CD4-positive, alpha-beta memory T cell (primary cell): Measurements from ENCODE around the gene DIP2B. TPM values are rescaled to one million over a fixed set of nuclear protein-coding genes. Genes with fewer than 3 reads are reported as not detected.

ENCODE experiments used
- CTCF ChIA-PET: fragments of 350-600 bp; sonication (Branson Sonifier 250); formaldehyde crosslinking; loops from one replicate; lab custom pipeline; 2021; ENCODE audit warnings: inconsistent platforms; ENCODE audit not compliant: partially characterized antibody; lab: Charles Lee
- POLR2A ChIA-PET: fragments of 350-600 bp; sonication (Branson Sonifier 250); formaldehyde crosslinking; loops from one replicate; lab custom pipeline; 2021; ENCODE audit not compliant: partially characterized antibody; lab: Charles Lee
- DNase-seq, 5 donors: peaks; one replicate each; pipeline versions ENCODE4 v3.0.0 to v3.0.0-alpha.2; 2020 to 2022; ENCODE audit warnings: mixed read lengths in 1 of 5
- H3K27ac ChIP-seq: one replicate; pipeline ENCODE4 v1.7.0; 2013; ENCODE audit warnings: low read depth, low read length
- H3K27me3 ChIP-seq: 2 replicates; pipeline ENCODE4 v1.7.0; 2013; ENCODE audit warnings: mild to moderate bottlenecking, low read length, moderate library complexity; ENCODE audit not compliant: insufficient read depth
- H3K36me3 ChIP-seq: 2 replicates; pipeline ENCODE4 v1.7.0; 2013; ENCODE audit warnings: mild to moderate bottlenecking, low read length, moderate library complexity; ENCODE audit not compliant: insufficient read depth
- H3K4me1 ChIP-seq: 2 replicates; pipeline ENCODE4 v1.7.0; 2013; ENCODE audit warnings: mild to moderate bottlenecking, low read length, moderate library complexity; ENCODE audit not compliant: insufficient read depth
- H3K4me3 ChIP-seq, 2 donors: one replicate each; pipeline ENCODE4 v1.7.0; 2013; ENCODE audit warnings: low read length in 2 of 2, mild to moderate bottlenecking in 1 of 2
- H3K9me3 ChIP-seq, 2 donors: one replicate each; pipeline ENCODE4 v1.7.0; 2013; ENCODE audit warnings: low read length in 2 of 2, control low read depth in 1 of 2; ENCODE audit not compliant: control insufficient read depth in 1 of 2
- H3K27ac Mint-ChIP-seq, 7 donors: one replicate each; pipeline ENCODE4 v1.8.0; 2020 to 2021; ENCODE audit warnings: mixed read lengths in 7 of 7, mild to moderate bottlenecking in 6 of 7, inconsistent platforms in 3 of 7, moderate library complexity in 3 of 7
- H3K27me3 Mint-ChIP-seq, 2 donors: one replicate each; pipeline ENCODE4 v1.8.0; 2020 to 2021; ENCODE audit warnings: mixed read lengths in 2 of 2
- H3K36me3 Mint-ChIP-seq, 2 donors: one replicate each; pipeline ENCODE4 v1.8.0; 2020 to 2021; ENCODE audit warnings: mixed read lengths in 2 of 2, inconsistent platforms in 1 of 2, mild to moderate bottlenecking in 1 of 2
- H3K4me1 Mint-ChIP-seq, 4 donors: one replicate each; pipeline ENCODE4 v1.8.0; 2020 to 2021; ENCODE audit warnings: mixed read lengths in 4 of 4, mild to moderate bottlenecking in 1 of 4
- H3K4me3 Mint-ChIP-seq, 8 donors: one replicate each; pipeline ENCODE4 v1.8.0; 2020 to 2021; ENCODE audit warnings: mixed read lengths in 8 of 8, mild to moderate bottlenecking in 7 of 8, moderate library complexity in 6 of 8, inconsistent platforms in 3 of 8
- H3K9me3 Mint-ChIP-seq, 8 donors: one replicate each; pipeline ENCODE4 v1.8.0; 2020 to 2021; ENCODE audit warnings: mixed read lengths in 8 of 8, mild to moderate bottlenecking in 5 of 8, inconsistent platforms in 3 of 8, moderate library complexity in 1 of 8
- intact Hi-C: fragments of 100-400 bp; cut with micrococcal nuclease; formaldehyde crosslinking; loops from one replicate; pipeline ENCODE4 v1.15.1; 2023
- polyA plus RNA-seq, 2 donors: library from polyadenylated mRNA; unstranded; fragments of 300-500 nt; fragmentation: Illumina TruSeq; gene quantifications; one replicate each; pipeline ENCODE4 v1.2.3, GENCODE V29; 2021
- total RNA-seq, 2 experiments: library from RNA; stranded (reverse); gene quantifications; one replicate each; pipeline ENCODE4 v1.2.3, GENCODE V29; 2021

Gene DIP2B
- total and polyA plus RNA-seq, 4 experiments from 2014 or later, result 3.8 to 29.1 (median 20.0) TPM

DNA sequence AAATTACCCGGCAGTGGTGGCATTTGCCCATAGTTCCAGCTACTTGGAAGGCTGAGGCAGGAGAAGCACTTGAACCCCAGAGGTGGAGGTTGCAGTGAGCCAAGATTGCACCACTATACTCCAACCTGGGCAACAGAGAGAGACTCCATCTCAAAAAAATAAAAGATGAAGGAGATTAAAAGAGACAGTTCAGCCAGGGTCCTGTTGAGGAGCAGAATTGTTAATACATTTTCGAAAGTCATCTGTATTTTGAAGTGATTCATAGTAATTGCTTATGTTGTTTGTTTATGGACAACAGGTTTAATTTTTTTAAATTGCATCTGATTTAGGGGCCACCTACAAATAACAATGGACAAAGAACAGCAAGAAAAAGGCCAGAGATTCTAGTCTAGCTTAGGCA lies 112.9 kb downstream of the DIP2B start:
- H3K27ac Mint-ChIP-seq, result no peak overlapping the region
- H3K27me3 ChIP-seq, result no peaks in the 10 kb centered on the region
- no peaks in the 10 kb centered on the region for H3K9me3 ChIP-seq
- no peaks in the 10 kb centered on the region for H3K27me3 Mint-ChIP-seq
- ChIA-PET POLR2A (no interaction called here), CTCF (no interaction called here)
- no peak overlapping the region for H3K27ac ChIP-seq
- peaks cover 34 to 51% (median 38%) of the 10 kb centered on the region in 4 donors for H3K4me1 Mint-ChIP-seq
- no peaks in the 10 kb centered on the region for H3K36me3 ChIP-seq
- no peak for DNase-seq
- H3K4me3 Mint-ChIP-seq, result no peak overlapping the region
- H3K4me1 ChIP-seq, result peaks cover 21% of the 10 kb centered on the region
- no peaks in the 10 kb centered on the region for H3K36me3 Mint-ChIP-seq
- H3K4me3 ChIP-seq, result no peak overlapping the region
- intact Hi-C loops, result no loop called here
- H3K9me3 Mint-ChIP-seq, result no peaks in the 10 kb centered on the region

DNA sequence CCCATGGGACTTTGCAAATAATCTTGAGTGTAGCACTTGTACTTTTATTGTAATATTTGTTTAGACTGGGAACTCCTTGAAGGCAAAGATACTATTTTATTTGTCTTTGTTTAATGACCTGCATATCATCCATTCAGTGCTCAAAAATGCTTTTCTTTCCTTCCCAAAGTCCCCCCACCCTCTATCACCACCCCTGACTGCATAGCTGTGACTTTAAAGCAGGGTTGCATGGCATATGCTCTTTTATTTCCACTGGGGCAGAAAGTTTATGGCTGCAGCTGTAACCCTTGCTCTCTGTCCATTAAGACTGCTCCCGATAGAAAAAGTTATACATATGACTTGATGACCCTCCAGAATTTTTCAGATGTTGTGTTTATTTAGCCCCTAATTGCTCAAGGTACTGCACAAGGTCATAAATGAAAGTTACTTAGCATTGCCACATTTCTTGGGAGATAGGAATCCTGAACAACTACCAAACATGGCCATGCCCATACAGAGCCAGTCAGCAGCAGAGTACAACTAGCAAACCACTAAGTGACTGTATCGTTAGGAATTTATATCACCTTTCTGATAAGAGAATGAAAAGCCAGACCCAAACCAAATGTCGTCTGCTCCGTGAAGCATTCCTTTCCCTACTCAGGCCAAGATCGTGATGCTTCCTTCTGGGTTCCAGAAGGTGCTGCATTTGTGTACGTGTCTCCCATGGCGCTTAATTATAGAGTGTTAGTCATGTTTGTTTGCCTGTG lies 114.3 kb downstream of the DIP2B start:
- intact Hi-C loops, result no loop called here
- H3K36me3 Mint-ChIP-seq, result no peaks in the 10 kb centered on the region
- POLR2A ChIA-PET, result no interaction called here
- CTCF ChIA-PET, result interaction anchor here (0.9 kb wide), 1 partner anchor 115 kb away, joined by 3 read pairs; no protein-coding TSS in a partner anchor
- peak overlapping the region in 2 of 7 donors; percentile 32 to 43 for H3K27ac Mint-ChIP-seq
- no peaks in the 10 kb centered on the region for H3K36me3 ChIP-seq
- DNase-seq, result no peak
- no peak overlapping the region for H3K4me3 Mint-ChIP-seq
- H3K27ac ChIP-seq, result no peak overlapping the region
- H3K4me1 ChIP-seq, result peaks cover 28% of the 10 kb centered on the region
- no peaks in the 10 kb centered on the region for H3K9me3 ChIP-seq
- no peak overlapping the region for H3K4me3 ChIP-seq
- no peaks in the 10 kb centered on the region for H3K27me3 Mint-ChIP-seq
- no peaks in the 10 kb centered on the region for H3K9me3 Mint-ChIP-seq
- no peaks in the 10 kb centered on the region for H3K27me3 ChIP-seq
- H3K4me1 Mint-ChIP-seq, result peaks cover 41 to 58% (median 44%) of the 10 kb centered on the region in 4 donors

DNA sequence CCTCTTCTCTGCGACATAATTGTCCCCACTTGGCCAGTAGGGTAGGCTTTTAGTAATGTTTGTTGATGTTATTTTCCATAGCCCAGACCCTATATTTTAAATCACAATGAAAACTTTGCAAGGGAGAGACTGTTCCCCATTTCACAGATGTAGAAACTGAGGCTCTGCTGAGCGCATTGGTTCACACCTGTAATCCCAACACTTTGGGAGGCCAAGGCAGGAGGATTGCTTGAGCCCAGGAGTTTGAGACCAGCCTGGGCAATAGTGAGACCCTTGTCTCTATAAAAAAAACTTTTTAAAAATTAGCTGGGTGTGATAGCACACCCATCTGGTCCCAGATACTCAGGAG lies 114.8 kb downstream of the DIP2B start:
- DNase-seq, result no peak
- Histone ChIP-seq H3K27ac (no peak overlapping the region), H3K4me1 (peaks cover 33% of the 10 kb centered on the region), H3K9me3 (no peaks in the 10 kb centered on the region), H3K36me3 (no peaks in the 10 kb centered on the region), H3K27me3 (no peaks in the 10 kb centered on the region), H3K4me3 (no peak overlapping the region)
- no peaks in the 10 kb centered on the region for H3K27me3 Mint-ChIP-seq
- no peaks in the 10 kb centered on the region for H3K36me3 Mint-ChIP-seq
- peak overlapping the region in 2 of 7 donors; percentile 32 to 43 for H3K27ac Mint-ChIP-seq
- intact Hi-C loops, result no loop called here
- POLR2A ChIA-PET, result no interaction called here
- no peaks in the 10 kb centered on the region for H3K9me3 Mint-ChIP-seq
- CTCF ChIA-PET, result interaction anchor here (1.7 kb wide), 1 partner anchor 115 kb away, joined by 8 read pairs; the partner anchor contains the start of gene DIP2B
- H3K4me3 Mint-ChIP-seq, result no peak overlapping the region
- peaks cover 43 to 64% (median 49%) of the 10 kb centered on the region in 4 donors for H3K4me1 Mint-ChIP-seq

DNA sequence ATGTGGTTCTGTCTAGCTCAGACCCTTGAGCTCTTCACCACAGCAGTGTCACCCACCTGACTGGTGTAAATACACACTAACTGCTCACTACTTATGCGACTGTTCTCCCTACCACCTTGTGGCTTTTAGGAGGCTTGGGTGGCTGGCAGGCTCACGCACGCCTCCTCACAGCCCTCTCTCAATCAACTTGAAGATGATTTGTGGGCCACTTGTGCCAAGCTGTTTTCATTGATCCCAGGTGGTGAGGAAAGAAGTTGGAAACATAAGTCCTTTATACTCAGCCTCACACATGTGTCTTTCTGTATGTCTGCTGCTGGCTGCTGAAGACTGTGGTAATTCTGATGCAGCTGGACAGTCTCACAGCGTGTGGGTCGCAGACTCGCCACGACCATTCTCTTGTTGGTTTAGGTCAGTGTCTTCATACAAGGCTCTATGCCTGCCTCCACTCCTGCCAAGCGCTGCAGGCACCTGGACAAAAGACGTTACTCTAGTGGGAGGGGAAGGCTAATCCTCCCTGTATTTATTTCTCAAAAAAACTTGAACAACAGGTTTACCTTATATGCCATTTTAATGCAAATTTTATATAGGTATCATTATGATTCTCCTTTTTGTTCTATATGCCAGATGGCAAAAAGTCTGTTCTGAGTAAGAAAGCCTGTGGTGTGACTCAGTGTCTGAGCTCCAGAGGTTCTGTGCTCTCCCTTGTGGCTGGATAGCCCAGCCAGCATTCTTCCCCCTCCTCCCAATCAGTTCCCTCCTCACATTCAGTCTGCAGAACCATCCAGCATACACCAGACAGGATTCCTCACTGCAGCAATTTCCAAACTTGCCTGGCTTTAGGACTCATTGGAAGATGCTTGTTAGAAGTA lies 115.6 kb downstream of the DIP2B start:
- Histone ChIP-seq H3K27me3 (no peaks in the 10 kb centered on the region), H3K36me3 (no peaks in the 10 kb centered on the region), H3K27ac (no peak overlapping the region), H3K4me3 (no peak overlapping the region), H3K9me3 (no peaks in the 10 kb centered on the region), H3K4me1 (peaks cover 41% of the 10 kb centered on the region)
- Mint-ChIP-seq H3K4me1 (peaks cover 46 to 71% (median 55%) of the 10 kb centered on the region in 4 donors), H3K27me3 (no peaks in the 10 kb centered on the region), H3K9me3 (no peaks in the 10 kb centered on the region), H3K4me3 (peak overlapping the region in 1 of 8 donors; percentile 15), H3K36me3 (no peaks in the 10 kb centered on the region), H3K27ac (peak overlapping the region; percentile 0 to 76 (median 69))
- CTCF ChIA-PET, result interaction anchor here (1.4 to 1.7 kb wide), 2 partner anchors 19 to 116 kb away, joined by 4 to 8 read pairs; partner anchors contain the start of gene DIP2B
- intact Hi-C loops, result no loop called here
- no peak for DNase-seq
- POLR2A ChIA-PET, result no interaction called here

DNA sequence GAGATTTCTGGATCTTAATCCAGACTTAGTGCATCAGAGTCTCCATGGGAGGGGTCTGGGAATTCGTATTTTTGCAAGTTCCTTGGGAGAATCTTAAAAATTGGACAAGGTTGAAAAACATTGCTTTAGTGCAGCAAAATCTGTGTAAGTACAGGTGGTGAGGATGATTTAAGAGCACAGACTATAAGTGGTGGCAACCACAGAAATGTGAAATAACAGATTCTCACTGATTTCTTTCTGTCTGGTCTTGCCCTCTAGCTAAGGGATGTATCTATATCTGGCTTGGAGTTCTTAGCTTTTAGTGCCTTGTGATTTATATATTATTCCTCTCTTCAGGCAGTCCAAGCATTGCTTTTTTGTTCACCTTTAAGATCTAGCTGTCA lies 116.2 kb downstream of the DIP2B start:
- Histone ChIP-seq H3K4me3 (no peak overlapping the region), H3K27me3 (no peaks in the 10 kb centered on the region), H3K27ac (no peak overlapping the region), H3K9me3 (no peaks in the 10 kb centered on the region), H3K36me3 (no peaks in the 10 kb centered on the region), H3K4me1 (peaks cover 44% of the 10 kb centered on the region)
- no peak for DNase-seq
- POLR2A ChIA-PET, result no interaction called here
- H3K4me3 Mint-ChIP-seq, result peak overlapping the region in 1 of 8 donors; percentile 3
- H3K27me3 Mint-ChIP-seq, result no peaks in the 10 kb centered on the region
- intact Hi-C loops, result no loop called here
- H3K36me3 Mint-ChIP-seq, result peaks cover under 1% of the 10 kb centered on the region in 2 donors
- H3K9me3 Mint-ChIP-seq, result no peaks in the 10 kb centered on the region
- CTCF ChIA-PET, result interaction anchor here (1.4 to 1.7 kb wide), 2 partner anchors 18 to 116 kb away, joined by 4 to 8 read pairs; partner anchors contain the start of gene DIP2B
- peaks cover 46 to 75% (median 56%) of the 10 kb centered on the region in 4 donors for H3K4me1 Mint-ChIP-seq
- peak overlapping the region in 4 of 7 donors; percentile 20 to 76 (median 60) for H3K27ac Mint-ChIP-seq

DNA sequence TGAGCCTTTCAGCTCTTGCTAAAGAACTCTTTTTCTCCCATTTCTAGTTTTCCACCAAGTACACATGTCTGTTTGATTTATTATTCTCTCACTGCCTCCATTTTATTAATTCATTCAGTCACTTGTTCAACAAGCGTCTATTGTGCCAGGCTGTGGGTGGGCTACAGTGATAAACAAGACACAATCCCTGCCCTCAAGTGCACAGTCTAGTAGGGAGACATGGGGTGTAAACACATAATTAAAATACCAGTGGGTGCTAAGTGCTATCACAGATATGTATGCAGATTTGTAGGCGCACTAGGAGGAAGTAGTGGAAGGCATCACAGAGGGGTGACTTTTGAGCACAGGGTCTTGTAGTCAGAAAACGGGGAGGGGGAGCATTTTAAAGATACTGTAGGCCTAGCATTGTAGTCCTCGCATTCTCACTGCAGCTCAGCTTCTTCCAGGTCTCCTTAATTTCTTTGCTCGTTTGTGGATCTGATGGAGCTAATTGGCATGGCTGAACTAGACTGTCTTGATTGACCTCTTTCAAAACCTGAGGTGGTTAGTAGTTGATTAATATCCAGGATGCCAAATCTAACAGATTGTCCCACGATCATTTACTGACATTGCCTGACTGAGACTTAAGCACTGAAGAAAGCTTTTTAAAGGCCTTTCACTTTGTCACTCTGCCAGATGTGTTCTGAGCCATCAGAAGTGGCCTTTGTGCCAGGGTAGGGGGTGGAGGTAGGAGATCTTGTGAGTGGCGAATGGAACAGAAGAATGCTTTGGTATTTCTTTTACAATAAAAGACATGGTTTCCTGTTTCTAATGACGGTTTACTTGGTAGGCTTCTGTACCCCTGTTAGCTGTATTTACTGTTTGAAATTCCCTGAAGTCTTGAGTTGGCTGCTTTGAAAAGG lies 116.9 kb downstream of the DIP2B start:
- Histone ChIP-seq H3K9me3 (no peaks in the 10 kb centered on the region), H3K27me3 (no peaks in the 10 kb centered on the region), H3K36me3 (peaks cover under 1% of the 10 kb centered on the region), H3K4me3 (no peak overlapping the region), H3K27ac (no peak overlapping the region), H3K4me1 (peaks cover 44% of the 10 kb centered on the region)
- H3K27me3 Mint-ChIP-seq, result no peaks in the 10 kb centered on the region
- CTCF ChIA-PET, result interaction anchor here (0.5 to 1.4 kb wide), 2 partner anchors 17 to 284 kb away, joined by 3 to 4 read pairs; no protein-coding TSS in a partner anchor
- POLR2A ChIA-PET, result no interaction called here
- peak overlapping the region in 5 of 8 donors; percentile 2 to 47 (median 8) for H3K4me3 Mint-ChIP-seq
- no peak for DNase-seq
- H3K9me3 Mint-ChIP-seq, result no peaks in the 10 kb centered on the region
- peaks cover 48 to 72% (median 59%) of the 10 kb centered on the region in 4 donors for H3K4me1 Mint-ChIP-seq
- peak overlapping the region in 5 of 7 donors; percentile 38 to 87 (median 70) for H3K27ac Mint-ChIP-seq
- intact Hi-C loops, result no loop called here
- H3K36me3 Mint-ChIP-seq, result peaks cover 3 to 4% of the 10 kb centered on the region in 2 donors
